ENCODE data around the gene PDE7B.
"Not testable (repeated sequence)": the region's sequence is repeated elsewhere in the genome, so short reads cannot be mapped to it uniquely, and the experiment has no call there.

PDE7B gene

GRCh38 chr6:136180704-136181511, 329.4 kb downstream of the PDE7B start:
- DNase-seq (ENCODE audit: low read depth, low spot score): no peak

GRCh38 chr6:136181512-136181833, 330.0 kb downstream of the PDE7B start:
- no peak for DNase-seq (ENCODE audit: low read depth, low spot score)

- no peak for DNase-seq (ENCODE audit: low read depth, low spot score)
Measured at GRCh38 chr6:136181861-136182260, 330.4 kb downstream of the PDE7B start.

GRCh38 chr6:136184738-136185137, 333.2 kb downstream of the PDE7B start:
- no peak for DNase-seq (ENCODE audit: low read depth, low spot score)

GRCh38 chr6:136186363-136186762, 334.9 kb downstream of the PDE7B start:
- no peak for DNase-seq (ENCODE audit: low read depth, low spot score)

GRCh38 chr6:136188486-136188885, 337.0 kb downstream of the PDE7B start:
- no peak for DNase-seq (ENCODE audit: low read depth, low spot score)

GRCh38 chr6:136189104-136189503, 337.6 kb downstream of the PDE7B start:
- no peak for DNase-seq (ENCODE audit: low read depth, low spot score)

GRCh38 chr6:136191606-136192312, 340.3 kb downstream of the PDE7B start:
- no peak for DNase-seq (ENCODE audit: low read depth, low spot score)

- DNase-seq (ENCODE audit: low read depth, low spot score): no peak
Measured at GRCh38 chr6:136192902-136193301, 341.4 kb downstream of the PDE7B start.

GRCh38 chr6:136201732-136202131, 350.2 kb downstream of the PDE7B start:
- DNase-seq (ENCODE audit: low read depth, low spot score): no peak

GRCh38 chr6:136208783-136209182, 357.3 kb downstream of the PDE7B start:
- no peak for DNase-seq (ENCODE audit: low read depth, low spot score)

GRCh38 chr6:136209496-136209895, 358.0 kb downstream of the PDE7B start:
- no peak for DNase-seq (ENCODE audit: low read depth, low spot score)

GRCh38 chr6:136210398-136211165, 359.1 kb downstream of the PDE7B start:
- no peak for DNase-seq (ENCODE audit: low read depth, low spot score)

GRCh38 chr6:136212608-136213007, 361.1 kb downstream of the PDE7B start:
- no peak for DNase-seq (ENCODE audit: low read depth, low spot score)

GRCh38 chr6:136213012-136213539, 361.6 kb downstream of the PDE7B start:
- DNase-seq (ENCODE audit: low read depth, low spot score): no peak

GRCh38 chr6:136213853-136214252, 362.4 kb downstream of the PDE7B start:
- DNase-seq (ENCODE audit: low read depth, low spot score): no peak

GRCh38 chr6:136216503-136217401, 365.3 kb downstream of the PDE7B start:
- DNase-seq (ENCODE audit: low read depth, low spot score): no peak

GRCh38 chr6:136224974-136225373, 373.5 kb downstream of the PDE7B start:
- not testable (repeated sequence) for DNase-seq (ENCODE audit: low read depth, low spot score)

GRCh38 chr6:136225496-136225895, 374.0 kb downstream of the PDE7B start:
- no peak for DNase-seq (ENCODE audit: low read depth, low spot score)

- peak; percentile 75 for DNase-seq (ENCODE audit: low read depth, low spot score)
Measured at GRCh38 chr6:136226027-136226673, 374.6 kb downstream of the PDE7B start.

Measured in astrocyte of the hippocampus (primary cell).